ENCODE results near the gene RFC5.
"Not testable (repeated sequence)": the region's sequence is repeated elsewhere in the genome, so short reads cannot be mapped to it uniquely, and the experiment has no call there.

Gene RFC5

GRCh38 chr12:118015944-118016343, 559 bp upstream of the RFC5 start:
- DNase-seq = no peak

- DNase-seq = no peak
Observed at GRCh38 chr12:118017926-118018325, 1.4 kb downstream of the RFC5 start.

DNA sequence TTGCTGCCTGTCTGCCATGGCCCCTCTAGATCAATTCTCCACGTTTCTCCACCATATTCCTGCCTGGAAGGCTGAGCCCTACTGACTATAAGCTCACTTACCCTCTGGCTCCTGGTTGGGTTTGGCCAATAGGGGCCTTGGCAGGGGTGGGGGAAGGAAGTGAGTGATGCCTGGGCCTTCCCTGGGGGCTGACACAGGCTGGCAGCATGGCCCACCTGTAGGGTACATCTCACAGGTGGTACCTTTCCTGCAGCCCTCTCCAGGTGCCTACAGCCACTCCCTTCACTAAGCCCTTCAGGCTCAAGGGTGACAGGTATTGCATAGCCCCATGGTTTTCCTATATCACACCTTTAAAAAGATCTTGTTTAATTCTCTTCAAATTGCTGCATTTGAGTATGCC, 3.5 kb downstream of the RFC5 start:
- DNase-seq = no peak

DNA sequence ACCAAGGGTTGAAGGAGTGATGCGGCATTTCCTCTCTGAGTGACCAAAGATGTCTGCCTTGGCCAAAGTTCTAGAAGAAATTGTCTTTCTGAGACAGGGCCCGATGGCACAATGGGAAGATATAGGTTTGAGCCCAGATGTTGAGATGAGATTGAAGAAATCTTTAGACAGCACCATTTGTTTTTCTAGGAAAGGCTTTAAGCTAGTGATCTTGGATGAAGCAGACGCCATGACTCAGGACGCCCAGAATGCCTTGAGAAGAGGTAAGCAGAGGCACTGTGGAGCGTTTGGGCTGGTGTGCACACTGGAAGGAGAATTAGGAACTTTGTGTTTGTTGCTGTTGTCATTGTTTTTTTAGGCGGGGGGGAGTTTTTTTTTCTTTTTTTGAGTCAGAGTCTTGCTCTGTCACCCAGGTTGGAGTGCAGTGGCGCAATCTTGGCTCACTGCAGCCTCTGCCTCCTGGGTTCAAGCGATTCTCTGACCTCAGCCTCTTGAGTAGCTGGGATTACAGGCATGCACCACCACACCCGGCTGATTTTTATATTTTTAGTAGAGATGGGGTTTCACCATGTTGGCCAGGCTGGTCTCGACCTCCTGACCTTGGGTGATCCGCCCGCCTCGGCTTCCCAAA, 5.7 kb downstream of the RFC5 start:
- not testable (repeated sequence) for DNase-seq

GRCh38 chr12:118022728-118023109, 6.2 kb downstream of the RFC5 start:
- DNase-seq = no peak

- DNase-seq = no peak
Observed at GRCh38 chr12:118023301-118023860, 6.9 kb downstream of the RFC5 start.

- no peak for DNase-seq
Observed at GRCh38 chr12:118025168-118025567, 8.7 kb downstream of the RFC5 start.

DNA sequence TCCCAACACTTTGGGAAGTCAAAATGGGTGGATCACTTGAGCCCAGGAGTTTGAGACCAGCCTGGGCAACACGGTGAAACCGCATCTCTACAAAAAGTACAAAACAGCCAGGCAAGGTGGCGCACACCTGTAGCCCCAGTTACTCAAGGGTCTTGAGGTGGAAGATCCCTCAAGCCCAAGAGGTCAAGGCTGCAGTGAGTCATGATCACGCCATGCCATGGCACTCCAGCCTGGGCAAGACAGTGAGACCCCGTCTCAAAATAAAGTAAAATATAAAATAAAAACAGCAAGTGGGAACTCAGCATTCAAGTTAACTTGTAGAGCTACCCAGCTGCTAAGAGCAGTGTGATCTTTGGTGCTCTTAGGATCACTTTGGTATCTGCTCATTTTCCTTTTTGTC, 12.7 kb downstream of the RFC5 start:
- DNase-seq = no peak

DNA sequence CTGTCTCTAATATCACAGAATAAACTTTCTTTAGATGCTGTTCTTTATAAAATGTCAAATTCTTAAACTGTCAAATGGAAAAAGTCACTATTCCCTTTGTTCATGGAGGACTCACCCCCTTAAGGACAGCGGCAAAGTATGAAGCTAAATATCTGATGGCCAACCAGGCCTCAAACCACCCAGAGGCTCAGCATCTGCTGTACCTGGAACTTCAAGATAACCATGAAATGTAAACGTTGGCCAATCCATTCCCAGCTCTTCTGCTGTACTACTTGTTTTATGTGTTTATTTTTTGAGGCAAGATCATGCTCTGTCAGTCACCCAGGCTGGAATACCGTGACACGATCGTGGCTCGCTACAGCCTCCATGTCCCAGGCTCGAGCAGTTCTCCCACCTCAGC, 15.7 kb downstream of the RFC5 start:
- DNase-seq = no peak

- DNase-seq = peak; percentile 34
Observed at GRCh38 chr12:118033323-118033722, 16.8 kb downstream of the RFC5 start.

GRCh38 chr12:118033902-118034301, 17.4 kb downstream of the RFC5 start:
- DNase-seq = no peak

DNA sequence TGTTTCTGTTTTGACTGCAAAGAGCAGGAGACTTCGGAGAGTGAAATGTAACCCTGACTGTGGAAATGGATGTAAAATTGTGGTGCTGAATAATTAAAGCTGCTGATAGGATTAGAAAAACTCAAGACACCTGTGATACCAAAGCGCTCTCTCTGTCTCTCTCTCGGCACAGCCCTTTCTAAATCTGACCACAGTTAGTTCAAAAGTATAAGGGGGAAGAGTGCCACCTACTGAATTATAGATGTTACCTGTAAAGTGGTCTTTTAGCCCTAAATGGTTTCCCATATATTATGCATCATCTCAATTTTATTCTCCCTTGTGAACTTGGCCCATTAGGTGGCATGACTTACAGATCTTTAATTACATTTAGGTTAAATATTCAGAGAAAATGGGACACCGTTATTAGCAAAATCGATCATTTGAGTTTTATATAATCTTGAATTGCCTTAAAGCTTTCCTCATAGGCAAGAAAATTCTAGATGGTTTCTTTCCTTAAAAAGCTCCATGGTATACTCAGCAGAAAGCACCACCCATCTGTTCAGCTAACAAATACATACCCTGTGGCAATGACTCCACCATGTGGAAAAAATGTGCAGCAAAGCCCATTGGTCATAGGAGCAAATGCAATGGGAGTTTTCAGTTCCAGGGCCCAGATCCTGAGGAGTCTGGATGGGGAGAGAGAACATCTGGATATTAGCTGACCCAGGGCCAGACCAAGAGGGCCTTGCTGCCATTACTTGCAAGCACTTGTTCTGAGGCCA, 18.1 kb downstream of the RFC5 start:
- peak; percentile 71 for DNase-seq

GRCh38 chr12:118035190-118036041, 18.9 kb downstream of the RFC5 start:
- peak; percentile 49 for DNase-seq

DNA sequence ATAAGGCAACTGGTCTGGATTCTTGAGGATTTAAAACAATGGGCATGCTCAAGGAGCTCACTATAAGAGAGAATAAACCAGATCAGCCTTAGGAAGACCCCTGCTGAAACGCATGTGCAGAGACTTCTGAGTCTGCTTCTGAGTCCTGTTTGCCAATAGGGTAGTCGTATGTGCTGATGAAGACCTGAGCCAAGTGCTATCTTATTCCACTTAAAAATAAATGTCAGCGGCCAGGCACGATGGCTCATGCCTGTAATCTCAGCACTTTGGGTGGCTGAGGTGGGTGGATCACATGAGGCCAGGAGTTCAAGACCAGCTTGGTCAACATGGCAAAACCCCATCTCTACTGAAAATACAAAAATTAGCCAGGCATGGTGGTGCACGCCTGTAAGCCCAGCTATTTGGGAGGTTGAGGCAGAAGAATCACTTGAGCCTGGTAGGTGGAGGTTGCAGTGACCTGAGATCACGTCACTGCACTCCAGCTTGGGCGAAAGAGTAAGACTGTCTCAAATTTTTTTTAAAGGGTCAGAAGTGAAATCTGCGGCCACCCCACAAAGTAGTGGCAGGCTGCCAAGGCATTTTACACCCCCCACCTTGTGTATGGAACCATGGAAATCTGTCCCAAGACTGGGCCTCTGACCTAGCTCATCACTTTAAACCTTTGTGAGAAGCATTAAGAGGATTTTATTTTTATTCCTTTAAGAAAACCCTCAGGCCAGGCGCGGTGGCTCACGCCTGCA, 20.3 kb downstream of the RFC5 start:
- no peak for DNase-seq

- no peak for DNase-seq
Observed at GRCh38 chr12:118038137-118038536, 21.6 kb downstream of the RFC5 start.

DNA sequence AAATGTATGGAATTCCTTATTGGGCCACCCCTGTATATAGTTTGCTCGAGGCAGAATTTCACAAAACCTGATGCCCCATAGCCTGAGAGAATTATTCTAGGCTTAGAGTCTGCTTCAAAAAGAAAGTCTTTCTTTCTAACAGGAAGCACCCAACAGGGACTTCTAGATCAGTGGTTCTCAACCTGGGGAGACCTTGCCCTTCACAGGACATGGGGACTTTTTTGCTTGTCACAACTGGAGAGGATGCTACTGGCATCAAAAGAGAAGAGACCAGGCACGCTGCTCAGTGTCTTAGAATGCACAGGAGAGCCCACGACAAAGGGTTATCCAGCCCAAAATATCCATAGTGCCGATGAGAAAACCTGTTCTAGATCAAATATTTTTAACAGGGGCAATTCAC, 25.6 kb downstream of the RFC5 start:
- DNase-seq = no peak

- DNase-seq = no peak
Observed at GRCh38 chr12:118044075-118044474, 27.6 kb downstream of the RFC5 start.

GRCh38 chr12:118044577-118044976, 28.1 kb downstream of the RFC5 start:
- DNase-seq = no peak

- no peak for DNase-seq
Observed at GRCh38 chr12:118046430-118046829, 29.9 kb downstream of the RFC5 start.

DNA sequence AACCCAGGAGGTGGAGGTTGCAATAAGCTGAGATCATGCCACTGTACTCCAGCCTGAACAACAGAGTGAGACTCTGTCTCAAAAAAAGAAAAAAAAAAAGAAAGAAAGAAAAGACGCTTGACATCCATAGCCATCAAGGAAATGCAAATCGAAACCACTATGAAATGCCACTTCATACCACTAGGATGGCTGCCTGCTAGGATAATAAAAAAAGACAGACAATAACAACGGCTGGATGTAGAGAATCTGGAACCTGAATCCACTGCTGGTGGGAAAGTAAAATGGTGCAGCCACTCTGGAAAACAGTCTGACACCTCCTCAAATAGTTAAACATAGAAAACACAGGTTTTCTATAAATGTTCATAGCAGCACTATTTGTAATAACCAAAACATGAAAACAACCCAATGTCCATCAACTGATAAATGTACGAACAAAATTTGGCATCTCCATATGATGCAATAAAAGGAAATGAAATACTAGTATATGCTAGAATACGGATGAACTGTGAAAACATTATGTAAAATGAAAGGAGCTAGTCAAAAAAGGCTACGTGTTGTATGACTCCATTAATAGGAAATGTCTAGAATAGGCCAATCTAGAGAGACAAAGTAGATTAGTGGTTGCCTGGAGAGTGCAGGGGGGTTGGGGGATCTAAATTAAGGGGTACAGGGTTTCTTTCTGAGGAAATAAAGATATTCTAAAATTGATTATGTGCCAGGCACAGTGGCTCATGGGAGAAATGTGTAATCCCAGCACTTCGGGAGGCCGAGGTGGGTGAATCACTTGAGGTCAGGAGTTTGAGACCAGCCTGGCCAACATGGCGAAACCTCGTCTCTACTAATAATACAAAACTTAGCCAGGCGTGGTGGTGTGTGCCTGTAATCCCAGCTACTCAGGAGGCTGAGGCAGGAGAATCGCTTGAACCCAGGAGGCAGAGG, 34.7 kb downstream of the RFC5 start:
- peak; percentile 22 for DNase-seq

DNA sequence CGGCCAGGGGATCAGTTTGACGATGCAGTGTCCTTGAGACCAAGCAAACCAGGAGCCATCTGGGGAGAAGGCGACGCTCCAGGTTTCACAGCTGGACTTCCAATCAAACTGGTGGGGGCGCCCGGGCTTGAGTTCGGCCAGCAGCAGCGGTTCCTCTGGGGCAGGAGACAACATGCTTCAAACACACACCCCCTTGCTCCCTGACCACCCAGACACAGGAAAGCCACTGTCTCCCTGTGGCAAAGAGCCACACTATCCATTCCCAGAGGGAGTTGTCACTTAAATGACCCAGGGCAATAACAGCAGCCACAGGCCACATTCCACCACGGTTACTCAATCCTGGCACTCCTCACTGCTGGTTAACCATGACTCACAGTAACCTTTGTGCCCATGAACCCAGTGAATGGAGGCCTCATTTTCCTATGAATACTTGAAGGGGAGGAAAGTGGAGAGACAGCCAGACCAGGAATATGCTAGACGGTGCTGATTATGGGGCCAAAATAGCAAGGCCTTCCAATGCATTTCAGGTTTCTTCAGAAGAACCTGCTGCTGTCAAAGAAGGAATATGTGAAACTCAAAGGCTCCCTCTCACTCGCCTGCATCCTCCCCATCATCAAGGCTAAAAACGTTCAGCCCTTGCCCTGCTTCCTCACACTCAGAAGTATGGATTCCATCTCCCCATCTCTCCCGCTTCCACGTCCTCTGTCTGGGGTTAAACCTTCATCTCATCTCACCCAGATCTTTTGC, 36.0 kb downstream of the RFC5 start:
- DNase-seq = peak; percentile 96

All from HCEC 1CT (cell line).